Left ventricle myocardium superior (tissue), 1 donor: ENCODE results near the gene TMCO2. TPM values are rescaled to one million over a fixed set of nuclear protein-coding genes. Genes with fewer than 3 reads are reported as not detected.

Experiments used
- ATAC-seq: fragments of 200-7000 bp; cut with Tn5 transposase; one replicate; pipeline ENCODE4 v1.9.1; 2020; ENCODE audit warnings: mild to moderate bottlenecking, moderate library complexity
- DNase-seq: peaks from one replicate; pipeline ENCODE4 v3.0.0-alpha.2; 2020
- intact Hi-C: fragments of 100-400 bp; cut with micrococcal nuclease; formaldehyde crosslinking; loops from one replicate; pipeline ENCODE4 v1.11.0; 2022
- total RNA-seq: library from RNA; stranded (reverse); fragmentation: NEBNext Ultra II Directional; extraction: Animal tissue kit (Norgen Biotek cat#: 25700); gene quantifications from one replicate; pipeline ENCODE4 v1.2.1, GENCODE V29; 2021
- donor health status: DM: no; HTN: yes; CAD: no; lungs with severe emphysema.

TMCO2 gene
- total RNA-seq, 1 donor from 2014 or later, result not detected

DNA sequence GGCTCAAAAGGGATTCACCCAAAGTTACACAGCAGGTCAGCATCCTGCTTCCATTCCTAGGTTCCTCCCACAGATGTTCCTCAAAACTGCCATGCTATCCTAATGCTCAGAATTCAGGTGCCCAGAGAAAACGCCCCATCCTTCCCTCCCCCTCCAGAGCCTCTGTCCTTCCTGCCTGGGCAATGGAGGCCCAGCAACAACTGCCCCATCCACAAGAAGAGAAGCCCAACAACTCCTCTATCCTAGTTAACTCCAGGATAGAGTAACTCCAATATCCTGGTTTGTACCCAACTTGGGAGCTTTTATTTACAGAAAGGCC, 52.5 kb downstream of the TMCO2 start:
- intact Hi-C loops, result no loop called here
- ATAC-seq, result no peak
- no peak for DNase-seq

DNA sequence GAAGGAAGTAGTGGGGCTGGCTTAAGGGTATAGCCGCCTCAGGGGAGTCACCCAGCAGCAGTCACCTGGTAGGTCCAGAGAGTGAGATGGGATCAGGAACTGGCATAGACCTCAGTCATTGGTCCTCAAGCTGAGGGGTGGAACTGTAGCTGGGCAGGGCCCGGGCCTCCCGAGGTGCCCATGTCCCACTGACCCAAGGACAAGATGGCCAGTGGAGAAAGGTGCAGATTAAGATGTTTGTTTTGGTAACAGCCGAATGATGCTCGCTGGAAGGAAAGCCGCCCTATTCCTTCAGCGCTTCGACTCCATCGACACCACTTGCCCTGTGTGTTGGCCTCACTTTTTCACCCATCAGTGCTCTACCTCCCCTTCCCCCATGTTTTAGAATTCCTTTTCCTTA, 52.9 kb downstream of the TMCO2 start:
- DNase-seq (no peak), ATAC-seq (no peak)
- intact Hi-C loops, result no loop called here

DNA sequence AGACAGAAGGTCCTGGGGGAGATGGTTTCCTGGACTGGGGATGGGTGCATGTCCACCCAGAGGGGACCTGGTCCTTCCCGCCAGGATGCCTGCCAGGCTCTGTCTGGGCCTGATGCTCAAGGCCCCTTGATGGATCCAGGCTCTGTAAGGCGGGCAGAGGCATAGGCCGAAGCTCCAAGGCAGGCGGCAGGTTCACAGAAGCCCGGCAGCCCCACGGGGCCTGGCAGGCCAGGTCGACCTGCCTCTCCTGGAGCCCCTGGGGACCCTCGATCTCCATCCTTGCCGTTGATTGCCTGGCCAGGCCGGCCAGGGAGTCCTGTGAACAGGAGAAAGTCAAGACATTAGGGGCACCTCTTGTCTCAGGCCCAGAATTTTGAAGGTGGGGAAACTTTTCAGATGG, 53.3 kb downstream of the TMCO2 start:
- ATAC-seq, result no peak
- DNase-seq, result no peak
- intact Hi-C loops, result no loop called here

Other genes starting within 250 kb of the TMCO2 start
- gene CAP1, start 207.2 kb upstream of the TMCO2 start, total RNA-seq, result 69.1 TPM
- 38.9 TPM for gene PPT1, start 150.7 kb upstream of the TMCO2 start, total RNA-seq
- 13.4 TPM for gene RLF, start 86.5 kb upstream of the TMCO2 start, total RNA-seq
- gene ZMPSTE24, start 10.3 kb downstream of the TMCO2 start, total RNA-seq, result 33.5 TPM
- 0.45 TPM for gene COL9A2, start 69.3 kb downstream of the TMCO2 start, total RNA-seq
- gene SMAP2, start 125.8 kb downstream of the TMCO2 start, total RNA-seq, result 15.1 TPM
- gene ZFP69B, start 202.5 kb downstream of the TMCO2 start, total RNA-seq, result 0.87 TPM
- 1.9 TPM for gene ZFP69, start 229.4 kb downstream of the TMCO2 start, total RNA-seq